Measurements from ENCODE around the gene DNAH14.

GRCh38 chr1:224957696-224958095 is 28.2 kb downstream of the DNAH14 start:
- no peak for TF ChIP-seq POLR2A (IDR thresholded peaks at IDR 0.05)
- TF ChIP-seq CTCF (IDR thresholded peaks at IDR 0.05), result no peak

Data from uterus (tissue), 2 donors.